K562 (cell line): ENCODE measurements around the gene ABCC1. TPM values are rescaled to one million over a fixed set of nuclear protein-coding genes. Genes with fewer than 3 reads are reported as not detected.

Experiments
- ATAC-seq: fragments of 200-7000 bp; cut with Tn5 transposase; 3 replicates; pipeline ENCODE4 v1.9.1; 2020; ENCODE audit warnings: moderate library complexity
- BruUV-seq: library from RNA; stranded (reverse); fragments of 400-500 nt; replicated peaks from 2 replicates; lab custom pipeline; 2021; lab: Mats Ljungman, UMichigan
- CTCF ChIA-PET: fragments of 300-600 bp; formaldehyde crosslinking; extraction: SDS; loops from one replicate; lab custom pipeline; 2021; ENCODE audit warnings: low intra/inter-chr PET ratio; lab: Yijun Ruan, JAX
- POLR2A ChIA-PET: fragments of 300-600, 350-650 bp; sonication (Branson Sonifier 250); formaldehyde crosslinking; extraction: SDS; loops from one replicate; lab custom pipeline; 2021; ENCODE audit warnings: antibody characterized with exemption, inconsistent platforms; lab: Yijun Ruan, JAX
- DNase-seq, 4 experiments: peaks; one replicate each; pipeline versions ENCODE4 v3.0.0 to v3.0.0-alpha.2; 2011 to 2018; ENCODE audit warnings: low spot score in 3 of 4, mixed read lengths in 3 of 4; ENCODE audit errors: extremely low read depth in 1 of 4
- FAIRE-seq: peaks from 2 replicates; lab custom pipeline; 2011; peaks lifted over from hg19 to GRCh38; lab: Jason Lieb, UNC
- H2AFZ ChIP-seq: 2 replicates; pipeline ENCODE4 v1.6.0; 2011; ENCODE audit warnings: low read depth, low read length, control low read depth, inconsistent platforms
- H3K27ac ChIP-seq: fragments of 200-600 bp; 3 replicates; pipeline ENCODE4 v1.8.0; 2011; ENCODE audit warnings: low read depth, mild to moderate bottlenecking, control low read depth, inconsistent platforms, low read length, moderate library complexity, mixed read lengths; ENCODE audit errors: extremely low read depth
- H3K27me3 ChIP-seq, 2 experiments: fragments of 300-600 bp in 1 of 2; 2 replicates in 1 of 2; 3 replicates in 1 of 2; pipeline versions ENCODE4 v1.6.0 to v1.8.0; 2011; ENCODE audit warnings: inconsistent platforms in 2 of 2, low read length in 2 of 2, mild to moderate bottlenecking in 1 of 2, mixed read lengths in 1 of 2, moderate library complexity in 1 of 2; ENCODE audit not compliant: control insufficient read depth in 2 of 2, insufficient read depth in 2 of 2
- H3K36me3 ChIP-seq: fragments of 300-600 bp; 3 replicates; pipeline ENCODE4 v1.8.0; 2011; ENCODE audit warnings: mild to moderate bottlenecking, low read length, inconsistent platforms; ENCODE audit not compliant: control insufficient read depth, insufficient read depth
- H3K4me1 ChIP-seq, 2 experiments: fragments of 200-600 bp in 1 of 2; replicated peaks in 1 of 2; 2 replicates in 1 of 2; 3 replicates in 1 of 2; pipeline versions ENCODE4 v1.5.1 to v1.8.0; 2011; ENCODE audit warnings: inconsistent platforms in 2 of 2, low read length in 2 of 2, mild to moderate bottlenecking in 1 of 2, mixed read lengths in 1 of 2, moderate library complexity in 1 of 2; ENCODE audit not compliant: control insufficient read depth in 2 of 2, insufficient read depth in 2 of 2
- H3K4me2 ChIP-seq: 2 replicates; pipeline ENCODE4 v1.6.1; 2011; ENCODE audit warnings: low read length, control low read depth, inconsistent platforms, mixed read lengths; ENCODE audit not compliant: insufficient read depth
- H3K4me3 ChIP-seq: fragments of 200-600 bp; sonication (generic), shearing (Covaris generic); 2 replicates; pipeline ENCODE4 v1.5.1; 2016; ENCODE audit warnings: control low read depth, inconsistent platforms
- H3K79me2 ChIP-seq: fragments of 200-600 bp; 3 replicates; pipeline ENCODE4 v1.8.0; 2011; ENCODE audit warnings: low read length, inconsistent platforms; ENCODE audit not compliant: control insufficient read depth, insufficient read depth
- H3K9ac ChIP-seq, 2 experiments: 2 replicates each; pipeline versions ENCODE4 v1.6.0 to v1.6.1; 2011; ENCODE audit warnings: low read depth in 2 of 2, low read length in 2 of 2, control low read depth in 1 of 2, inconsistent platforms in 1 of 2, mild to moderate bottlenecking in 1 of 2, mixed read lengths in 1 of 2; ENCODE audit not compliant: insufficient read depth in 1 of 2
- H3K9me1 ChIP-seq: one replicate; pipeline ENCODE4 v1.6.0; 2011; ENCODE audit warnings: inconsistent platforms, mild to moderate bottlenecking, low read length, moderate library complexity; ENCODE audit not compliant: control insufficient read depth, insufficient read depth
- H3K9me3 ChIP-seq: replicated peaks from 2 replicates; pipeline ENCODE4 v1.5.1; 2011; ENCODE audit warnings: low read depth, low read length, inconsistent platforms; ENCODE audit not compliant: control insufficient read depth, insufficient read depth
- H4K20me1 ChIP-seq: replicated peaks from 2 replicates; pipeline ENCODE4 v1.6.1; 2011; ENCODE audit warnings: low read length, inconsistent platforms, mixed read lengths; ENCODE audit not compliant: control insufficient read depth, insufficient read depth
- BHLHE40 ChIP-seq: IDR thresholded peaks from 2 replicates; pipeline ENCODE4 v1.6.1; 2011; ENCODE audit warnings: low read length, improper control_type of control experiment
- FOXP1 ChIP-seq: sonication (generic); formaldehyde crosslinking; IDR thresholded peaks from 2 replicates; pipeline ENCODE4 v1.8.0; 2022; ENCODE audit warnings: mild to moderate bottlenecking, missing genetic modification reagents
- HDAC1 ChIP-seq, 2 experiments: fragments of 450-650 bp; IDR thresholded peaks; 2 replicates each; pipeline ENCODE4 v1.6.1; 2016 to 2017; ENCODE audit warnings: inconsistent platforms in 1 of 2, mild to moderate bottlenecking in 1 of 2, moderate library complexity in 1 of 2
- NFIC ChIP-seq: fragments of 450-650 bp; IDR thresholded peaks from 2 replicates; pipeline ENCODE4 v1.6.1; 2017; ENCODE audit warnings: mild to moderate bottlenecking, inconsistent platforms
- PBX2 ChIP-seq, 2 experiments: IDR thresholded peaks in 1 of 2; conservative IDR thresholded peaks in 1 of 2; 2 replicates each; pipeline ENCODE4 v1.6.1; 2016; ENCODE audit warnings: low read depth in 2 of 2, mild to moderate bottlenecking in 1 of 2, missing compliant biosample characterization in 1 of 2, missing genetic modification characterization in 1 of 2, moderate library complexity in 1 of 2
- SPI1 ChIP-seq: IDR thresholded peaks from 2 replicates; pipeline ENCODE4 v1.6.1; 2011; ENCODE audit warnings: low read depth, low read length, control low read depth, borderline replicate concordance
- SREBF2 ChIP-seq: sonication (generic); formaldehyde crosslinking; IDR thresholded peaks from 2 replicates; pipeline ENCODE4 v1.4.0; 2020; ENCODE audit warnings: mild to moderate bottlenecking, missing genetic modification reagents
- ZNF592 ChIP-seq: fragments of 450-650 bp; IDR thresholded peaks from 2 replicates; pipeline ENCODE4 v1.6.1; 2017; ENCODE audit warnings: antibody characterized with exemption, mild to moderate bottlenecking
- ZNF707 ChIP-seq: fragments of 250-450 bp; sonication (Bioruptor Pico); conservative IDR thresholded peaks from 2 replicates; pipeline ENCODE4 v1.8.0; 2022; ENCODE audit warnings: inconsistent platforms, mild to moderate bottlenecking, moderate library complexity
- WGBS: fragments of 100-300 bp; shearing (Covaris generic); methylation state at CpG from one replicate; pipeline ENCODE4 v1.1.6; 2016; ENCODE audit warnings: low coverage, mixed read lengths; ENCODE audit not compliant: insufficient coverage; ENCODE audit errors: missing lambda C conversion rate; 5-methylcytosine and 5-hydroxymethylcytosine counted together
- in situ Hi-C: fragments of 300-500 bp; cut with MboI; formaldehyde crosslinking; loops from 4 replicates; pipeline ENCODE4 v1.15.0; 2018; ENCODE audit warnings: inconsistent platforms, mixed read lengths
- intact Hi-C: fragments of 100-400 bp; cut with micrococcal nuclease; formaldehyde crosslinking; loops from 2 replicates; pipeline ENCODE4 v1.14.2; 2022
- polyA plus RNA-seq, 8 experiments: library from polyadenylated mRNA; depleted of rRNA in 4 of 8; stranded (reverse) in 5 of 8; unstranded in 3 of 8; fragments of >200 nt; fragmentation: Nextera tagmentation in 2 of 8; fragmentation: Illumina TruSeq in 1 of 8; extraction: Ambion mirVana in 2 of 8; extraction: Trizol in 1 of 8; gene quantifications; 2 replicates each; pipeline versions ENCODE4 v1.2.1 to v1.2.3, GENCODE V29; 2011 to 2014; ENCODE audit warnings: inconsistent platforms in 1 of 8, missing spikeins in 1 of 8
- total RNA-seq, 7 experiments: library from RNA; depleted of rRNA in 6 of 7; stranded (reverse); fragments of >200 nt in 6 of 7; fragmentation: Illumina TruSeq in 2 of 7; extraction: Trizol in 2 of 7; gene quantifications; 2 replicates each; pipeline versions ENCODE4 v1.2.1 to v1.2.3, GENCODE V29; 2011 to 2021; ENCODE audit warnings: low replicate concordance in 1 of 7

The ABCC1 gene
- total and polyA plus RNA-seq, 9 of the 15 experiments (the other 6 are each of a cell fraction or from before 2014, with no cell fraction given) = 3.9 to 41.6 (median 10.0) TPM

- BruUV-seq = no TSS peak
- Histone ChIP-seq H3K4me3 (no peak overlapping the region), H3K27ac (peak overlapping the region; percentile 100; the same call in 2 of the 3 replicates), H3K27me3 (no peaks in the 10 kb centered on the region), H3K9ac (no peak overlapping the region), H3K9me1 (no peaks in the 10 kb centered on the region), H2AFZ (no peak overlapping the region), H3K4me2 (no peak overlapping the region), H3K4me1 (peaks cover 37 to 50% of the 10 kb centered on the region in 2 experiments), H3K9me3 (no peaks in the 10 kb centered on the region), H4K20me1 (no peaks in the 10 kb centered on the region), H3K79me2 (peaks cover 10% of the 10 kb centered on the region), H3K36me3 (peaks cover 70% of the 10 kb centered on the region; the same call in 2 of the 3 replicates)
- ChIA-PET POLR2A (interaction anchor here (0.7 to 2.2 kb wide), 4 partner anchors 12 to 147 kb away, joined by 3 to 10 read pairs (median 5); no protein-coding TSS in a partner anchor), CTCF (no interaction called here)
- in situ Hi-C loops (no loop called here), intact Hi-C loops (no loop called here)
- no peak for DNase-seq
- 68% methylated on average over 3 of the region's 3 CpGs for WGBS
- peak; percentile 32 for FAIRE-seq
- ATAC-seq = no peak
- TF ChIP-seq NFIC (peak; percentile 29; the same call in 1 of the 2 replicates), HDAC1 (IDR thresholded peaks at IDR 0.05) (no peak), ZNF592 (0 out of 2 replicates have a peak, but pooled peaks have one; percentile 24), ZNF707 (no peak), FOXP1 (CRISPR knock-in tag) (no peak), PBX2 (CRISPR knock-in tag; IDR thresholded peaks at IDR 0.05; ENCODE audit: low read depth) (no peak), PBX2 (tag; conservative IDR thresholded peaks at IDR 0.05; ENCODE audit: low read depth) (peak; percentile 46; the same call in 1 of the 2 replicates), SREBF2 (CRISPR knock-in tag) (no peak), BHLHE40 (peak; percentile 44; the same call in 1 of the 2 replicates), SPI1 (peak; percentile 64; the same call in 1 of the 2 replicates)
Measured at GRCh38 chr16:16021020-16021419, 71.6 kb downstream of the ABCC1 start.
